H7 (cell line): ENCODE measurements around the gene SNRPA. TPM values are rescaled to one million over a fixed set of nuclear protein-coding genes. Genes with fewer than 3 reads are reported as not detected.
"Not testable (repeated sequence)": the region's sequence is repeated elsewhere in the genome, so short reads cannot be mapped to it uniquely, and the experiment has no call there.

Source experiments
- DNase-seq: peaks from one replicate; pipeline ENCODE4 v3.0.0; 2012
- H3K27me3 ChIP-seq: 2 replicates; pipeline ENCODE4 v1.6.0; 2011; ENCODE audit warnings: mild to moderate bottlenecking, low read length; ENCODE audit not compliant: control insufficient read depth, insufficient read depth
- H3K36me3 ChIP-seq: replicated peaks from 2 replicates; pipeline ENCODE4 v1.5.1; 2011; ENCODE audit warnings: low read length; ENCODE audit not compliant: control insufficient read depth, insufficient read depth
- H3K4me3 ChIP-seq: 2 replicates; pipeline ENCODE4 v1.5.1; 2011; ENCODE audit warnings: low read depth, mild to moderate bottlenecking, control low read depth, low read length, moderate library complexity; ENCODE audit not compliant: insufficient read depth
- total RNA-seq: library from RNA; depleted of rRNA; stranded (reverse); fragments of >200 nt; shearing (Covaris generic); gene quantifications from 2 replicates; pipeline ENCODE4 v1.2.3, GENCODE V29; 2014

The SNRPA gene
- total RNA-seq, 1 experiment from 2014 or later: 502 TPM

GRCh38 chr19:40803170-40803856 lies 52.3 kb downstream of the SNRPA start:
- Histone ChIP-seq H3K4me3 (no peak overlapping the region), H3K36me3 (peaks cover 22% of the 10 kb centered on the region), H3K27me3 (no peaks in the 10 kb centered on the region)
- DNase-seq: no peak

DNA sequence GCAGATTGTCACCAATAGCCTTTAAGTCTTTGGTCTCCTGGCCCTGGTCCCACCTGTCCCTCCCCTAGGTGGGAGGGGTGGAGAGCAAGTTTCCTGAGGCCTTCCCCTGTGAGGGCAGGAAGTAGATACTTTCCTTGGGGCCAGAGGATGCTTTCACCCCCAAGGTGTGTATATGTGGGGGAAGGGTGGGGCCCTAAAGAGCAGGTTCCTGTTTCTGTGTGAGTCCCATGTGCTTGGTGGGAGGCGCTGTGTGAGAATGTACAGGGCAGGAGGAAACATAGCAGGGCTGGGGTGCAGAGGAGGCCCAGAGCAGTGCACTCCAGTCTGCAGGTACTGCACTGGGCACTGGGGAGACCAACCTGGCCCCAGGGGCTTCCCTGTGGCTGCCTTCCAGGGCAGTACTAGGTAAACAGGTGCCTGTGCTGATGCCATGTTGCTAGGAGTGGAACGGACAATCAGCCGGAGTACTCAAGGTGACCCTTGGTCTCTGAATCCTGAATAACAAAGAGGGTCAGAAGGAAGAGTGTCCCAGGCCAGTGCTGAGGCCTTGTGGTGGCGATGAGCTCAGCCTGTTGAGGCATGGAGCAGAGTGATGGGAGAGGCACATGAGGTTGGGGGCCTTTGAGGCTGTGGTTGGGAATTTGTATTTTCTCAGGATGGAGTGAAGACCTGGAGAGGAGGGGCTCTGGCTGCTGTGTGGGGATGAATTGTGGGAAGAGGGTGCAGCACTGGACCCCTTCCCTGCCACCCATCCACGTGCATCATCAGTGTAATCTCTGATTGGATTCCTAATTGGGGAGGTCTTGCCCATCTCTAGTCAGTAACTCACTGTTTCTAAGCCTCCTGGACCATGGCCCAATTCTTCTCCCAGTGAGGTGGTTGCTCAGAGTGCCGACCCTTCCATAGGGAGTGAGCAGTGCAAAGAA lies 53.1 kb downstream of the SNRPA start:
- DNase-seq: peak; percentile 39
- no peak overlapping the region for H3K4me3 ChIP-seq
- H3K27me3 ChIP-seq: no peaks in the 10 kb centered on the region
- peaks cover 26% of the 10 kb centered on the region for H3K36me3 ChIP-seq

GRCh38 chr19:40804783-40805242 lies 53.8 kb downstream of the SNRPA start:
- DNase-seq: no peak
- Histone ChIP-seq H3K36me3 (peaks cover 26% of the 10 kb centered on the region), H3K27me3 (no peaks in the 10 kb centered on the region), H3K4me3 (no peak overlapping the region)

DNA sequence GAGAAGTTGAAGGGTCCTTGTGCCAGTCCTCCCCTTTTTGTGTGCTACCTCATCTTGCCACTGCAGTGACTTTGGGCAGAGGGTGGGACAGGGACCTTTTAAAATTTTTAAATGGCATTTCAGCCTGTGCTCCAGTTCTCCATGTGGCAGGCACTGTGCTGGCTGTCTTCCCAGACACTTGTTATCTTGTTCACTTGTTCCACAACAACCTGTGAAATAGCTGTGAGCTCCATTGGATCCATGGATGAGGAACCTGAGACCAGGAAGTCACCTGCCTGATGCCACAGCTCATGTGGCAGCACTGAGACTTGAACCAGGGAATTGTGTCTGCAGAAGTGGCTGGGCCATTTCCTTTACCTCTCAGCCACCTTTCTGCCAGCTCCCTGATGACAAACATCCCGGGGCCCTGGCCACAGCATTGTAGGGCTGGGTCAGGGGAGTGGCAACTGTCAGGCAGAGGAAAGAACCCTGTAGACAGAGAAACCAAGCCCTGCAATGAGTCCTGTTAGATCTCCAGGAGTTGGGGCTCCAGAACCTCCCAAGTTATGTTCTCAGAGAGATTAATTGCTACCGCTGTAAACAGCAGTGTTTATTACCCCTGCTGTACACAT lies 54.4 kb downstream of the SNRPA start:
- no peak for DNase-seq
- Histone ChIP-seq H3K4me3 (no peak overlapping the region), H3K27me3 (no peaks in the 10 kb centered on the region), H3K36me3 (peaks cover 26% of the 10 kb centered on the region)

DNA sequence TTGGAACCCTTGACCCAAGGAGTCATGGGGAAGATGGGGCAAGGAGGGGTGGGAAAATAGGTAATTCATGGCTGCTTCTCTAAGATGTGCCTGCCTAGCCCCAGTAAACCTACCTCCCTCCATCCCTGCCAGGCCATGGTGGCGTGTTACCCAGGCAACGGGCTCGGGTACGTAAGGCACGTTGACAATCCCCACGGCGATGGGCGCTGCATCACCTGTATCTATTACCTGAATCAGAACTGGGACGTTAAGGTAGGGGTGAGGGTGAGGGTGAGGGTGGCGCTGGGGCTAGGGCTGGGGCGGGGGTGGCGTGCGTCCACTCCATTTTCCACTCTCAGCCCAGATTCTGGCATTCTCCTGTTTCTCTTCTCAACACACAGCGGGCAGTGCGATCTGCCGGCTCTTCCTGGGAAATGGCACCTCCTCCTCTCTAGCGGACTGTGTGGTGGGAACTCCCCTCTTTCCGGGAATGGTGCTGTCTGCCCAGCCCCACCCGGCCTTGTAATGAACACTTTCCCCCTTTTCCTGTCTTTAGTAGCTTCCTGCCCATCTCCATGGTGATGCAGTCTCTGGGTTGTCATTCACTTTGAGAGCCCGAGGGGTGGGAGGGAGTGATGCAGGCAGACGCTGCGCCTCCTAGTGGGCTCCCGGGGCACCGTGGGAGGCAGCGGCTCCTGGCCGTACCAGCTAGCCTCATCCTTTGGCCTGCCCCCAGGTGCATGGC lies 55.6 kb downstream of the SNRPA start:
- H3K27me3 ChIP-seq: peaks cover under 1% of the 10 kb centered on the region; the same call in 1 of the 2 replicates
- H3K36me3 ChIP-seq: peaks cover 23% of the 10 kb centered on the region
- peak; percentile 99 for DNase-seq
- no peak overlapping the region for H3K4me3 ChIP-seq

DNA sequence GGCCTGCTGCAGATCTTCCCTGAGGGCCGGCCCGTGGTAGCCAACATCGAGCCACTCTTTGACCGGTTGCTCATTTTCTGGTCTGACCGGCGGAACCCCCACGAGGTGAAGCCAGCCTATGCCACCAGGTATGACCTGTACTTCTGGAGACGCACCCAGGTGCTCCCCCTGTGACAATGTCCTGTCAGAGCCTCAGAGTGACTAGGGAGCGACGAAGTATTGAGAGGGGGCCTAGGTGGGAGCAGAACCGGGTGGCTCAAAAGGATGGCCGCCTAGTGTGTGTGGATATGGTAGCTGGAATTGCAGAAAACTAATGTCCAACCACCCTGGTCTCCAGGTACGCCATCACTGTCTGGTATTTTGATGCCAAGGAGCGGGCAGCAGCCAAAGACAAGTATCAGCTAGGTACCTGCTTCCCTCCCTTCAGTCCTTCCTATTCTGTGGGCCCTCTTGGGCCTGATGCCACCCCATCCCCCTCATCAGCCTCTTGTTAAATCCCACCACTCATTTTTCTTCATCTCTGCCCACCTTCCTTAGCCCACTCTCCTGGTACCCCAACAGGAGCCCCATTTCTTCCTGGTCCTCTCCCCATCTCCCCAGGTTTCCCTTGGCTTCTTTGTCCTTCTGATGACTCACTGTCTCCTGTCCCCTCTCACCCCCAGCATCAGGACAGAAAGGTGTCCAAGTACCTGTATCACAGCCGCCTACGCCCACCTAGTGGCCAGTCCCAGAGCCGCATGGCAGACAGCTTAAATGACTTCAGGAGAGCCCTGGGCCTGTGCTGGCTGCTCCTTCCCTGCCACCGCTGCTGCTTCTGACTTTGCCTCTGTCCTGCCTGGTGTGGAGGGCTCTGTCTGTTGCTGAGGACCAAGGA lies 56.4 kb downstream of the SNRPA start:
- DNase-seq: peak; percentile 80
- Histone ChIP-seq H3K27me3 (peaks cover 8% of the 10 kb centered on the region; the same call in 1 of the 2 replicates), H3K36me3 (peaks cover 18% of the 10 kb centered on the region), H3K4me3 (no peak overlapping the region)

GRCh38 chr19:40808021-40808325 lies 57.0 kb downstream of the SNRPA start:
- Histone ChIP-seq H3K36me3 (peaks cover 18% of the 10 kb centered on the region), H3K27me3 (peaks cover 8% of the 10 kb centered on the region; the same call in 1 of the 2 replicates), H3K4me3 (no peak overlapping the region)
- no peak for DNase-seq

DNA sequence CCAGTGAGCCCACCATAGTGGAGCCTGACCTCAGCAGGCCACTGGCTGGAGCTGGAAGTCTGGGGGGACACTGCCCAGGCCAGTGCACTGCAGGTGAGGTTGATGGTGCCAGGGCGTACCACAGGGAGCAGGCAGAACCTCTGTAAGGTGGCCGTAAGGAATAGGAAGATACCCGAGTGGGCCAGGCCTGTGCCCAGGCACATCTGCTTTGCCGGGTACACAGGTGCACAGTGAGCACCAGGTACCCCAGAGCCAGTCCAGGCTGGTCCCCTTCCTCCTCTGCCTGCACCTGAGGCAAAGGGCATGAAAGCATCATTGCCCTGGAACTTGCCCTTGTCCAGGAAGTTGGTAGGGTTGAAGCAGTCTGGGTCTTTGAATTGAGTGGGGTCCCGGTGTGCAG lies 57.5 kb downstream of the SNRPA start:
- Histone ChIP-seq H3K36me3 (peaks cover 16% of the 10 kb centered on the region), H3K4me3 (no peak overlapping the region)
- no peak for DNase-seq

GRCh38 chr19:40809358-40810086 lies 58.5 kb downstream of the SNRPA start:
- peaks cover 8% of the 10 kb centered on the region; the same call in 1 of the 2 replicates for H3K27me3 ChIP-seq
- DNase-seq: no peak
- H3K36me3 ChIP-seq: peaks cover 16% of the 10 kb centered on the region
- no peak overlapping the region for H3K4me3 ChIP-seq

More for the DNA sequence above, 57.5 kb downstream of the SNRPA start:
- H3K27me3 ChIP-seq: peaks cover 8% of the 10 kb centered on the region; the same call in 1 of the 2 replicates

- Histone ChIP-seq H3K4me3 (peak overlapping the region; percentile 52), H3K36me3 (peaks cover 16% of the 10 kb centered on the region), H3K27me3 (peaks cover 8% of the 10 kb centered on the region; the same call in 1 of the 2 replicates)
- DNase-seq: no peak
Observed at GRCh38 chr19:40810160-40810559, 59.2 kb downstream of the SNRPA start.

- H3K36me3 ChIP-seq: peaks cover 14% of the 10 kb centered on the region
- peak overlapping the region; percentile 52 for H3K4me3 ChIP-seq
- DNase-seq: peak; percentile 79
- not testable (repeated sequence) for H3K27me3 ChIP-seq
Observed at GRCh38 chr19:40810649-40811408, 59.8 kb downstream of the SNRPA start.
